ENCODE measurements around the gene TMEM129.

The TMEM129 gene

GRCh38 chr4:1732911-1733310 is 11.8 kb upstream of the TMEM129 start:
- peaks cover 11 to 19% of the 10 kb centered on the region in 2 donors for H3K4me1 ChIP-seq (ENCODE audit: control insufficient read depth in 1 of 2, insufficient read depth in 2 of 2, low read length in 2 of 2)
- peaks cover 9 to 10% of the 10 kb centered on the region in 2 donors for H3K9me3 ChIP-seq (ENCODE audit: control insufficient read depth in 1 of 2, low read length in 2 of 2)
- no peak overlapping the region for H3K9ac ChIP-seq (ENCODE audit: low read depth in 1 of 2, low read length in 2 of 2)
- H3K4me3 ChIP-seq (ENCODE audit: low read depth in 1 of 2, low read length in 2 of 2): no peak overlapping the region
- no peak overlapping the region for H3K27ac ChIP-seq (ENCODE audit: low read depth, low read length)
- H3K27me3 ChIP-seq (ENCODE audit: control insufficient read depth in 1 of 2, insufficient read depth in 2 of 2, low read length in 2 of 2): no peaks in the 10 kb centered on the region
- peaks cover 27 to 64% of the 10 kb centered on the region in 2 donors for H3K36me3 ChIP-seq (ENCODE audit: control insufficient read depth in 1 of 2, insufficient read depth in 2 of 2, low read length in 2 of 2)

- no peak overlapping the region for H3K4me3 ChIP-seq (ENCODE audit: low read depth in 1 of 2, low read length in 2 of 2)
- no peaks in the 10 kb centered on the region for H3K27me3 ChIP-seq (ENCODE audit: control insufficient read depth in 1 of 2, insufficient read depth in 2 of 2, low read length in 2 of 2)
- H3K27ac ChIP-seq (ENCODE audit: low read depth, low read length): no peak overlapping the region
- H3K36me3 ChIP-seq (ENCODE audit: control insufficient read depth in 1 of 2, insufficient read depth in 2 of 2, low read length in 2 of 2): peaks cover 15 to 48% of the 10 kb centered on the region in 2 donors
- no peaks in the 10 kb centered on the region for H3K9me3 ChIP-seq (ENCODE audit: control insufficient read depth in 1 of 2, low read length in 2 of 2)
- no peak overlapping the region for H3K9ac ChIP-seq (ENCODE audit: low read depth in 1 of 2, low read length in 2 of 2)
- H3K4me1 ChIP-seq (ENCODE audit: control insufficient read depth in 1 of 2, insufficient read depth in 2 of 2, low read length in 2 of 2): peaks cover 25 to 36% of the 10 kb centered on the region in 2 donors
These were observed 10.1 kb upstream of the TMEM129 start for GRCh38 chr4:1731180-1731579.

GRCh38 chr4:1730532-1731135 is 9.5 kb upstream of the TMEM129 start:
- Histone ChIP-seq H3K27ac (ENCODE audit: low read depth, low read length) (no peak overlapping the region), H3K36me3 (ENCODE audit: control insufficient read depth in 1 of 2, insufficient read depth in 2 of 2, low read length in 2 of 2) (peaks cover 11 to 49% of the 10 kb centered on the region in 2 donors), H3K9me3 (ENCODE audit: control insufficient read depth in 1 of 2, low read length in 2 of 2) (no peaks in the 10 kb centered on the region)

GRCh38 chr4:1728061-1728980 is 7.2 kb upstream of the TMEM129 start:
- Histone ChIP-seq H3K4me3 (ENCODE audit: low read depth in 1 of 2, low read length in 2 of 2) (peak overlapping the region; percentile 47 to 57), H3K4me1 (ENCODE audit: control insufficient read depth in 1 of 2, insufficient read depth in 2 of 2, low read length in 2 of 2) (peaks cover 25 to 40% of the 10 kb centered on the region in 2 donors), H3K9me3 (ENCODE audit: control insufficient read depth in 1 of 2, low read length in 2 of 2) (no peaks in the 10 kb centered on the region), H3K27me3 (ENCODE audit: control insufficient read depth in 1 of 2, insufficient read depth in 2 of 2, low read length in 2 of 2) (no peaks in the 10 kb centered on the region), H3K36me3 (ENCODE audit: control insufficient read depth in 1 of 2, insufficient read depth in 2 of 2, low read length in 2 of 2) (peaks cover 10 to 46% of the 10 kb centered on the region in 2 donors), H3K27ac (ENCODE audit: low read depth, low read length) (no peak overlapping the region), H3K9ac (ENCODE audit: low read depth in 1 of 2, low read length in 2 of 2) (peak overlapping the region in 1 of 2 donors; percentile 32)

More at GRCh38 chr4:1730532-1731135, 9.5 kb upstream of the TMEM129 start:
- Histone ChIP-seq H3K4me1 (ENCODE audit: control insufficient read depth in 1 of 2, insufficient read depth in 2 of 2, low read length in 2 of 2) (peaks cover 25 to 40% of the 10 kb centered on the region in 2 donors), H3K27me3 (ENCODE audit: control insufficient read depth in 1 of 2, insufficient read depth in 2 of 2, low read length in 2 of 2) (no peaks in the 10 kb centered on the region), H3K9ac (ENCODE audit: low read depth in 1 of 2, low read length in 2 of 2) (no peak overlapping the region), H3K4me3 (ENCODE audit: low read depth in 1 of 2, low read length in 2 of 2) (no peak overlapping the region)

- H3K9me3 ChIP-seq (ENCODE audit: control insufficient read depth in 1 of 2, low read length in 2 of 2): no peaks in the 10 kb centered on the region
- peaks cover 34 to 47% of the 10 kb centered on the region in 2 donors for H3K4me1 ChIP-seq (ENCODE audit: control insufficient read depth in 1 of 2, insufficient read depth in 2 of 2, low read length in 2 of 2)
- H3K4me3 ChIP-seq (ENCODE audit: low read depth in 1 of 2, low read length in 2 of 2): peak overlapping the region; percentile 47 to 57
- H3K9ac ChIP-seq (ENCODE audit: low read depth in 1 of 2, low read length in 2 of 2): peak overlapping the region in 1 of 2 donors; percentile 32
- peaks cover 6 to 39% of the 10 kb centered on the region in 2 donors for H3K36me3 ChIP-seq (ENCODE audit: control insufficient read depth in 1 of 2, insufficient read depth in 2 of 2, low read length in 2 of 2)
- peak overlapping the region; percentile 20 for H3K27ac ChIP-seq (ENCODE audit: low read depth, low read length)
- no peaks in the 10 kb centered on the region for H3K27me3 ChIP-seq (ENCODE audit: control insufficient read depth in 1 of 2, insufficient read depth in 2 of 2, low read length in 2 of 2)
These were observed 6.3 kb upstream of the TMEM129 start for GRCh38 chr4:1727117-1728031.

GRCh38 chr4:1726146-1726934 is 5.2 kb upstream of the TMEM129 start:
- Histone ChIP-seq H3K9ac (ENCODE audit: low read depth in 1 of 2, low read length in 2 of 2) (peak overlapping the region in 1 of 2 donors; percentile 42), H3K4me1 (ENCODE audit: control insufficient read depth in 1 of 2, insufficient read depth in 2 of 2, low read length in 2 of 2) (peaks cover 42 to 54% of the 10 kb centered on the region in 2 donors), H3K9me3 (ENCODE audit: control insufficient read depth in 1 of 2, low read length in 2 of 2) (no peaks in the 10 kb centered on the region), H3K4me3 (ENCODE audit: low read depth in 1 of 2, low read length in 2 of 2) (no peak overlapping the region), H3K27me3 (ENCODE audit: control insufficient read depth in 1 of 2, insufficient read depth in 2 of 2, low read length in 2 of 2) (no peaks in the 10 kb centered on the region), H3K27ac (ENCODE audit: low read depth, low read length) (no peak overlapping the region), H3K36me3 (ENCODE audit: control insufficient read depth in 1 of 2, insufficient read depth in 2 of 2, low read length in 2 of 2) (peaks cover 4 to 32% of the 10 kb centered on the region in 2 donors)

- H3K4me3 ChIP-seq (ENCODE audit: low read depth in 1 of 2, low read length in 2 of 2): no peak overlapping the region
- H3K27me3 ChIP-seq (ENCODE audit: control insufficient read depth in 1 of 2, insufficient read depth in 2 of 2, low read length in 2 of 2): no peaks in the 10 kb centered on the region
- H3K4me1 ChIP-seq (ENCODE audit: control insufficient read depth in 1 of 2, insufficient read depth in 2 of 2, low read length in 2 of 2): peaks cover 42 to 54% of the 10 kb centered on the region in 2 donors
- H3K36me3 ChIP-seq (ENCODE audit: control insufficient read depth in 1 of 2, insufficient read depth in 2 of 2, low read length in 2 of 2): peaks cover 0 to 25% of the 10 kb centered on the region in 2 donors
- no peak overlapping the region for H3K9ac ChIP-seq (ENCODE audit: low read depth in 1 of 2, low read length in 2 of 2)
- no peak overlapping the region for H3K27ac ChIP-seq (ENCODE audit: low read depth, low read length)
- H3K9me3 ChIP-seq (ENCODE audit: control insufficient read depth in 1 of 2, low read length in 2 of 2): no peaks in the 10 kb centered on the region
These were observed 4.4 kb upstream of the TMEM129 start for GRCh38 chr4:1725521-1725920.

- H3K27ac ChIP-seq (ENCODE audit: low read depth, low read length): peak overlapping the region; percentile 70
- peaks cover 50 to 59% of the 10 kb centered on the region in 2 donors for H3K4me1 ChIP-seq (ENCODE audit: control insufficient read depth in 1 of 2, insufficient read depth in 2 of 2, low read length in 2 of 2)
- no peaks in the 10 kb centered on the region for H3K9me3 ChIP-seq (ENCODE audit: control insufficient read depth in 1 of 2, low read length in 2 of 2)
- peak overlapping the region; percentile 6 to 51 for H3K9ac ChIP-seq (ENCODE audit: low read depth in 1 of 2, low read length in 2 of 2)
- peak overlapping the region; percentile 8 to 66 for H3K4me3 ChIP-seq (ENCODE audit: low read depth in 1 of 2, low read length in 2 of 2)
- peaks cover 0 to 22% of the 10 kb centered on the region in 2 donors for H3K36me3 ChIP-seq (ENCODE audit: control insufficient read depth in 1 of 2, insufficient read depth in 2 of 2, low read length in 2 of 2)
- H3K27me3 ChIP-seq (ENCODE audit: control insufficient read depth in 1 of 2, insufficient read depth in 2 of 2, low read length in 2 of 2): no peaks in the 10 kb centered on the region
These were observed 2.1 kb upstream of the TMEM129 start for GRCh38 chr4:1723131-1723801.

Data from duodenal mucosa (tissue), 2 donors.